A172 (cell line): Measurements from ENCODE around the gene ZNF350. TPM values are rescaled to one million over a fixed set of nuclear protein-coding genes. Genes with fewer than 3 reads are reported as not detected.
A peak's percentile ranks its signal among the peaks of the same experiment; 100 is the strongest.
"Not testable (repeated sequence)": the region's sequence is repeated elsewhere in the genome, so short reads cannot be mapped to it uniquely, and the experiment has no call there.

Source experiments
- DNase-seq: peaks from one replicate; pipeline ENCODE4 v3.0.0-alpha.2; 2015; ENCODE audit warnings: low spot score
- total RNA-seq: library from RNA; depleted of rRNA; stranded (reverse); fragments of >200 nt; shearing (Covaris generic); gene quantifications from 2 replicates; pipeline ENCODE4 v1.2.3, GENCODE V29; 2014

Gene ZNF350
- total RNA-seq, 1 experiment from 2014 or later = 7.8 TPM

DNA sequence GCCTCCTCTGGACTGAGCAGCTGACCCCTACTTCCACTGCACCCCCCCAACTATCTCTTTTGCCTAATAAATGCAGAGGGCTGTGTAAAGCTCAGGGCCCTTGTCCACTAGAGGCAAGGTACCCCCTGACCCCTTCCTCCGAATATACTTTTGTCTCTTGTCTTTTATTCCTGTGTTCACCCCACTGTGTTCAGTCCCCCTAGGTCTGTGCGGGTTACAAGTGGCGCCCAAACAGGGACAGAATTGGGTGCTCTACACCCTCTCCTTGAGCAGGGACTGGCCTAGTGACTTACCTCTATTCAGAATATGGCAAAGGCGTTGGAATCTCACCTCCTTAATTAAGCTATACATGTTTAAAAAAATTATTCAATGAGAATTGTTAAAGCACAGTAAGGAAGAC is 15.0 kb downstream of the ZNF350 start:
- peak; percentile 11 for DNase-seq

DNA sequence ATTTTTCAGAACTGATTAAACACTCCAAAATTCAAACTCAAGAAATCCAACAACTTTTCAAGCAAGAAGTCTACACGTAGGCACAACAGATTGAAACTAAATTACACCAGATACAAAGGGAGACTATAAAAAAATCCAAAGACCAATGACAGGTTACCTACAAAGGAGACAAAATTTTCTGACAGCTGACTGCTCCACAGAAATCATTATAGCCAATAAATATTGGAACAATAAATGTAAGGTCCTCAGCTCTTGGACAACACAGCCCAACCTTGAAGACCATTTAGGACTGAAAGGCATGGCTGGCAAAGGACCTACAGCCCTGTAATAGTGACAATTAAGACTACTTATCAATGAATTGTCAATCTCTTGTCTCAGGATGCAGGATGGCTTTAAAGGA is 15.9 kb downstream of the ZNF350 start:
- DNase-seq = no peak

DNA sequence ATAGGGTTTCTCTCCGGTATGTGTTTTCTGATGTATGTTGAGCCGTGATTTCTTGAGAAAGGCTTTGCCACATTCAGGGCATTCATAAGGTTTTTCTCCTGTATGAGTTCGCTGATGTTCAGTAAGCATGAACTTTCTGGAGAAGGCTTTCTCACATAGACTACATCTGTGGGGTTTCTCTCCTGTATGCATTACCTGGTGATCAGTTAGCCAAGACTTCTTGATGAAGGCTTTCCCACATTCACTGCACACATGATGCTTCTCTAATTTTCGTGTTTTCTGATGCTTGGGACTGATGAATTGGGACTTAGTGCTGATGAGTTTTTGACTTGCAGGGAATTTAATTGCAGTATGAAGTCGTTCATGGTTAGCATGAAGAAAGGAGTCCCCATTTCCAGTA is 21.1 kb downstream of the ZNF350 start:
- no peak for DNase-seq

DNA sequence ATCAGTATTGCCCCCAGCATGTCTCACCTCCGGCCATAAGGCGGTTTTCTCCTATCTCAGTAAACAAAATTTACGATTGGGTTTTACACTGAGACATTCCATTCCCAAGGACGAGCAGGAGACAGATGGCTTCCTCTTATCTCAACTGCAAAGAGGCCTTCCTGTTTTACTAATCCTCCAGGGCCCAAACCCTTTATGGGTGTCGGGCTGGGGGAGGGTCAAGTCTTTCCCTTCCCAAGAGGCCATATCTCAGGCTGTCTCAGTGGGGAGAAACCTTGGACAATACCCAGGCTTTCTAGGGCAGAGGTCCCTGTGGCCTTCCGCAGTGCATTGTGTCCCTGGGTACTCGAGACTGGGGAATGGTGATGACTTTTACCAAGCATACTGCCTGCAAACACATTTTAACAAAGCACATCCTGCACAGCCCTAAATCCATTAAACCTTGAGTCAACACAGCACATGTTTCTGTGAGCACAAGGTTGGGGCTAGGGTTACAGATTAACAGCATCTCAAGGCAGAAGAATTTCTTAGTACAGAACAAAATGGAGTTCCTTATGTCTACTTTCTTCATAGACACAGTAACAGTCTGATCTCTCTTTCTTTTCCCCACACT is 25.9 kb downstream of the ZNF350 start:
- DNase-seq = not testable (repeated sequence)

DNA sequence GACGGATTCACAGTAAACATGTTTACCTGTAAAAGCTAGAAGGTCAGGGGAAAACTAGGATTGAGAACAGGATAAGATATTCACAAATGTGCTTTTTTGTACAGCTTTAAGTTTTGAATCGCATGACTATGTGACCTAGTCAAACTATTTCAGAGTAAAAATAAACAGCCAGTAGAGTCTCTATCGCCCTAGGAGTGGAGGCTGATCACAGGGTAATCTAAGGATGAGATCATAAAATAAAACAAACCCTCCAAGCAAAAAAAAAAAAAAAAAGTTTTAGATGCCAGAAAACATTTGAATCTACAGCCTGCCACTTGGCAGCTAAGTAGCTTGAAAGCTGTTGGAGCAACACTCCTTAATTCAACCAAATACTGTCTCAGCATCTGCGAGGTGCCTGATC is 26.8 kb downstream of the ZNF350 start:
- no peak for DNase-seq

DNA sequence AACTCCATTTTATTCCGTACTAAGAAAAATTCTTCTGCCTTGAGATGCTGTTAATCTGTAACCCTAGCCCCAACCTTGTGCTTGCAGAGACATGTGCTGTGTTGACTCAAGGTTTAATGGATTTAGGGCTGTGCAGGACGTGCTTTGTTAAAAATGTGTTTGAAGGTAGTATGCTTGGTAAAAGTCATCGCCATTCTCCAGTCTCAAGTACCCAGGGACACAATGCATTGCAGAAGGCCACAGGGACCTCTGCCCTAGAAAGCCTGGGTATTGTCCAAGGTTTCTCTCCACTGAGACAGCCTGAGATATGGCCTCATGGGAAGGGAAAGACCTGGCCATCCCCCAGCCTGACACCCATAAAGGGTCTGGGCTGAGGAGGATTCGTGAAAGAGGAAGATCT is 28.8 kb downstream of the ZNF350 start:
- DNase-seq = not testable (repeated sequence)

DNA sequence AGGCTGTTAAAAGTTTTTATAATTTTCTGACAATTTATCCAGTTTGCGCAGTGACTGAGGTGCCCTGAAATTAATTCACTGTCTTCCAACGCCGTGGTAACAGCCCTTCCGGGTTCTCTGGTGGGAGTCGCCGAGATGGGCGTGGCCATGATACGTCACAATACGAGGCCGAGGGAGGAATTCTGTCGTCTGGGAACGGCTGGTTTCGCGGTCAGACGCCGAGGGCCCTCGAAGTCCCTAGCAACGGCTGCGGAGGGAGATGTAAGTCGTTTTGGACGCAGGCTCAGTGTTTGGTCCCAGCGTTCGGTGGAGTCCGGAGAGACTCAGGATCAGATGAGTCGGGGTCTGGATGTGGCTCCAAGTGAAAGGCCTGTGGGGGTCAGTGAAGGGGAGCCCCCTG is 37.7 kb downstream of the ZNF350 start:
- no peak for DNase-seq

DNA sequence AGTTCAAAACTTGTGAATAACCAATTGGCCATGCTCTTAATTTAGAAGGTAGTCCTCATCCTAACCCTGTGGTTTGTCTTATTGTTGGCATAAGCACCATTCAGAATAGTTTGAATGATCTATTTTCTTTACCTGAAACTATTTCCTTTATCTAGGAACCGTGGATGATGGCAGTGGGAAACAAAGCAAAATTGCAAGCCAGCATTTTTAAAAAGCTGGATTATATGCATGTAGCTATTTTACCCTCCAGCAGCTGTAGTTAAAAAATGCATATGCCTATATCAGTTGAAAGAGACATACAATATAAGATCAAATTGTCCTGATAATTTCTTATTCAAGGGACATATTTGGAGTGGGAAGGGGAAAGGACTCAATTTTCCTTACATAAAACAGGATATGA is 40.0 kb downstream of the ZNF350 start:
- DNase-seq = no peak

DNA sequence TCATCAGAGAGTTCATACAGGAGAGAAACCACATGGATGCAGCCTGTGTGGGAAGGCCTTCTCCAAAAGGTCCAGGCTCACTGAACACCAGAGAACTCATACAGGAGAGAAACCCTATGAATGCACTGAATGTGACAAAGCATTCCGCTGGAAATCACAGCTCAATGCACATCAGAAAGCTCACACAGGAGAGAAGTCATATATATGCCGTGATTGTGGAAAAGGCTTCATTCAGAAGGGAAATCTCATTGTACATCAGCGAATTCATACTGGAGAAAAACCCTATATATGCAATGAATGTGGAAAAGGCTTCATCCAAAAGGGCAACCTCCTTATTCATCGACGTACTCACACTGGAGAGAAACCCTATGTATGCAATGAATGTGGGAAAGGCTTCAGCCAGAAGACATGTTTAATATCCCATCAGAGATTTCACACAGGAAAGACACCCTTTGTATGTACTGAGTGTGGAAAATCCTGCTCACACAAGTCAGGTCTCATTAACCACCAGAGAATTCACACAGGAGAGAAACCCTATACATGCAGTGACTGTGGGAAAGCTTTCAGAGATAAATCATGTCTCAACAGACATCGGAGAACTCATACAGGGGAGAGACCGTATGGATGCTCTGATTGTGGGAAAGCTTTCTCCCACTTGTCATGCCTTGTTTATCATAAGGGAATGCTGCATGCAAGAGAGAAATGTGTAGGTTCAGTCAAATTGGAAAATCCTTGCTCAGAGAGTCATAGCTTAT is 41.7 kb downstream of the ZNF350 start:
- DNase-seq = no peak

DNA sequence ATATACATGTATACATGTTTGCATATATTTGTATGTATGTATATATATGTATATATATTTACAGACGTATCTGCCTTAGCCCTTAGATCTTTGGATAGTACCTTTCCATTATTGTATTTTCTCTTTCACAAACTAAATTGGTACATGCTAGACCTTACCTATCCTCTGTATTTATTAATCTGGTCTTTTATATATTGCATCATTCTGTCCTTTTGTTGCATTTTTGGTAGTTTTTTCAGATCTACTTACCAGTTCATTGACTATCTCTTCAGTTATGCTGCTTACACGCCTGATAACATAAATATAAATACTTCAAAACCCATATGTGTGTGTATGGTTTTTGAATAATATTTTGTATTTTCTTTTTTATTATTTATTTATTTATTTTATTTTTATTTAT is 47.7 kb downstream of the ZNF350 start:
- DNase-seq = no peak

DNA sequence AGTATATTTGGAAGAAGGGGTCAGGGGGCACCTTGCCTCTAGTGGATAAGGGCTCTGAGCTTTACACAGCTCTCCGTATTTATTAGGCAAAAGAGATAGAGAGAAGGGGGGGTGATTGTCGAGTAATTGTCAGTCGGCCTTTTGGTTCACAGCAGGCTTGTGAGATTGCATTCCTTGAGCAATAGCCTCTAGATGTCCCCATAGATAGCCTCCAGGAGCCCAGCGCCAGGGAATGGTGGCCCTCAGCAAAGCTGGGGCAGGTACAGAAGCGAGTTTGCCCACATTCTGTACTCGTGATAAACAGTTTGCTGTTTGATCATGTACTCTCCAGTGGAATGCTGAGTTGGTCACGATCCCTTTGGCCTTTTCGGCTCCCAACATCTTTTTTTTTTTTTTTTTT is 54.7 kb downstream of the ZNF350 start:
- DNase-seq = no peak

DNA sequence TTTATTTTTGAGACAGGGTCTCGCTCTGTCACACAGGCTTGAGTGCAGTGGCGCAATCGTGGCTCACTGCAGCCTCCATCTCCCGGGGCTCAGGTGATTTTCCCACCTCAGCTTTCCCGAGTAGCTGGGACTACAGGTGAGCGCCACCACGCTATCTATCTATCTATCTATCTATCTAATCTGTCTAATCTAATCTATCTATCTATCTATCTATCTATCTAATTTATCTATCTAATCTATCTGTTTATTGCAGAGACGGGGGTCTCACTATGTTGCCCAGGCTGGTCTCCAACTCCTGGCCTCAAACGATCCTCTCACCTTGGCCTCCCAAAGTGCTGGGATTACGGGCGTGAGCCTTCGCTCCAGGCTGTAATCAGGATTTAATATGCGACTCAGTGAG is 58.8 kb downstream of the ZNF350 start:
- no peak for DNase-seq

DNA sequence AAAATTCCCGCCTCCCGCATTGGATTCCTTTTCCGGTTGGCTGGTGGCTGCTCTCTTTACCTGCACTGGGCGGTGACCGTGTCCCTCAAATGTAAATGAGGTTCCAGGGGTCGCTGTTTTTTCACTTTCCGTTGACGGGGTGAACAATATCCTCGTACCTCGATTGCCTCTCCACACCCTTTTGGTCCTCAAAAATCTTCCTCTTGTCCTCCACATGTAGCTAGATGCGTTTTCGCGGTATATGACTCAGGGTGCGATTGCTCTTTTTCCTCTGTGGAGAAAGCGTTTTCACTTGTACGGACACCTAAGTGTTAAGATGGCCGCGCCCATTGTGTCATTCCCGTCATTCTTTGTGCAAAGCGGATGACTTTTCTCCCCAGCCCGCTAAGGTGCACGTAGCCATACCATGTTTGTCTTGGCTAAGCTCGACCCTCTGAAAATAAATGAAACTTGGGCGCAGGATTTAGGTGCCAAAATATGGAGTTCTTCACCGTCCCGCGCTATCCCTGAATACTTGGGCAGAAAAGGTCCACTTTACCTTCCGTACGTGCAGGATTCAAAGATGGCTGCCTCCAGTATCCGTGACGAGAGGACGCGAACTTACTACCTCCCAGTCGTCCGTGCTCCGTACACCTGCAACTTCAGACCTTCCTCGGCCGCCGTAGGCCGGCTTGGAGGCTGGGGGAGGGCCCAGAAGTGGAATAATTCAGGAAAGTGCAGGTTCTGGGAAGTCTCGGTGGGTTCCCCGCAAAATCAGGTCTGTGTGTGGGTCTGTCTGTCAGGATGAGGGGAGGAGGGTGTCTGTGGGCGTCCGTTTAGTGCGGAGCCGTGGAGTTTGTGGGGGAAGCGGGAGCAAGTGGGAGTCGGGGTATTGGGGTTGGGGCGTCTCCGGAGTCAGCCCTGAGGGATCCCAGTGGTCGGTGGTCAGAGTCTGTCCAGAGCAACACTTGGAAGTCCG is 59.6 kb downstream of the ZNF350 start, which contains the start of gene ZNF613:
Gene ZNF613 (plus strand): TSS at position 689 of the 958 bp plus-strand sequence. CDS start 8,749 bp downstream, outside the sequence.
- peak; percentile 90 for DNase-seq

DNA sequence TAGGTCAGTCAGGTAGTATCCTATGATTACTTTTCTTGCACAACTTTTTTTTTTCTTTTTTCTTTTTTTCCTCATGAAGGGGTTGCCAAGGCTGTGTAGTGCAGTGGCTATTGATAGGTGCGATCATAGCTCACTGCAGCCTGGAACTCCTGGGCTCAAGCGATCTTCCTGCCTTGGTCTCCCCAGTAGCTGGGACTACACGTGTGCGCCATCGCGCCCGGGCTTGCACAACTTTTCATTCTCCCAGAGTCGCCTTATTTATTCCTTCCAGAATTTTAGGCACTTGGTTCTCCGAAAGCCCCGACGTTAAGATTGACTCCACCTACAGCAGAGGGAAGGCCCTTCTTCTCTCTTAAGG is 60.2 kb downstream of the ZNF350 start:
- no peak for DNase-seq

DNA sequence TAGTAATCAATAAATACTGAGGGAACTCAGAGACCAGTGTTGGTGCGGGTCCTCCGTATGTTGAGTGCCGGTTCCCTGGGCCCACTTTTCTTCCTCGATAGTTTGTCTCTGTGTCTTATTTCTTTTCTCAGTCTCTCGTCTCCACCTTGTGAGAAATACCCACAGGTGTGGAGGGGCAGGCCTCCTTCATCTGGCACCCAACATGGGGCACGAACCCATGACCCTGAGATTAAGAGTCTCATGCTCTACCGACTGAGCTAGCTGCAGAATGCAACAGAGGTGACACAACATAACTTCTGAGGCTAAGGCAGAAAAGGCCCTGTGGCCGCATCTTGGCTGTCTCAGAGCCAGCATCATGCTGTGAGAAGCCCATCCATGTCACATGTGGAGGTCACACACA is 64.7 kb downstream of the ZNF350 start:
- DNase-seq = no peak

DNA sequence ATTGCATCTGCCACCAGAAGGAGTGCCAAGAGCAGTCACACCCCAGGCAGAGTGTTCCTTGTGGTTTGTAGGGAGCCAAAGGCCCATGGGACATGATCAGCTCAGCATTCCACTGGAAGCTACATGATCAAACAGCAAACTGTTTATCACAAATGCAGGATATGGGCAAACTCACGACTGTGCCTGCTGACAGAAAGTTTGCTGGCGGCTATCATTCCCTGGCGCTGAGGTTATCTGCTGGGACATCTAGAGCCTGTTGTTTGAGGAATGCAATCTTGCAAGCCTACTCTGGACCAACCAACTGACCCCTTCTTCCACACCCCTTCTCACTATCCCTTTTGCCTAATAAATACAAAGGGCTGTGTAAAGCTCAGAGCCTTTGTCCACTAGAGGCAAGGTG is 67.0 kb downstream of the ZNF350 start:
- no peak for DNase-seq

DNA sequence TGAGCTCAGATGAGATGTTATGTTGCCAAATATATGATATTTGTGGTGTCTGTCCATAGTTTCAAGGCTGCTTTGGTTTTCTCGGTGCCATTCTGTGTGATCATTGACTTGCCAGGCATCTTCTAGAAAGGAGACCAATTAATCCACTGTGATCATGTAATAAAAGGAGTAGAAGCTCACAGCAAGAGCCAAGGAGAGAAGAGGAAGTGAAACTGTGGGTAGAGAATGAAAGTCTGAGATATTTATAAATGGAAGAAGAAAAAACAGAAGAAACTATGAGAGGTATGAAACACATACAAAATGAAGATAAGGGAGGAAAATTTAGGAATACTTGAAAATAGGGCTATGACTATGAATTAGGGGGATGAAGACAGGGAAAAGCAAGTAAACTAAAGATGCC is 70.5 kb downstream of the ZNF350 start:
- DNase-seq = no peak

DNA sequence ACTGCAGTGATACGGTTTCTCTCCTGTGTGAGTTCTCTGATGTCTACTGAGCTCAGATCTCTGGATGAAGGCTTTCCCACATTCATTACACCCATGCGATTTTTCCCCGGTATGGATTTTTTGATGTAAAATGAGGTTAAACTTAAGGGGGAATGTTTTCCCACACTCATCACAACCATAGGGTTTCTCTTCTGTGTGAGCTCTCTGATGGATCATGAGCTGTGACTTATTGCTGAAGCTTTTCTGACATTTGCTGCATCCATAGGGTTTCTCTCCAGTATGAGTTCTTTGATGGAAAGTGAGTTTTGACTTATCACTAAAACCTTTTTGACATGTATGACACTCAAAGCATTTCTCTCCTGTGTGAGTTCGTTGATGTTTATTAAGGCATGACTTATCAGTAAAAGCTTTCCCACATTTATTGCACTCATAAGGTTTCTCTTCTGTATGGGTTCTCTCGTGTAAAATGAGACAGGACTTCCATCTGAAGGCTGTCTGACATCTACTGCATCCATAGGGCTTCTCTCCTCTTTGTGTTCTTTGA is 71.2 kb downstream of the ZNF350 start:
- DNase-seq = no peak
